Activated B cell treated with CpG ODN at 0.5 μM for 24 hours (primary cell): ENCODE results near the gene GNB1. TPM values are rescaled to one million over a fixed set of nuclear protein-coding genes. Genes with fewer than 3 reads are reported as not detected.
A peak's percentile ranks its signal among the peaks of the same experiment; 100 is the strongest.

ENCODE experiments used
- ATAC-seq: fragments of 200-7000 bp; cut with Tn5 transposase; one replicate; pipeline ENCODE4 v1.10.0; 2021; ENCODE audit warnings: low read depth, mild to moderate bottlenecking, moderate library complexity
- CTCF ChIA-PET: fragments of 350-600 bp; sonication (Branson Sonifier 250); formaldehyde crosslinking; loops from one replicate; lab custom pipeline; 2021; ENCODE audit warnings: antibody characterized with exemption; lab: Charles Lee
- POLR2A ChIA-PET: fragments of 350-600 bp; sonication (Branson Sonifier 250); formaldehyde crosslinking; loops from one replicate; lab custom pipeline; 2021; ENCODE audit warnings: antibody characterized with exemption; lab: Charles Lee
- DNase-seq: peaks from one replicate; pipeline ENCODE4 v3.0.0; 2022
- H3K27ac Mint-ChIP-seq: one replicate; pipeline ENCODE4 v1.8.0; 2020; ENCODE audit warnings: mixed read lengths
- H3K27me3 Mint-ChIP-seq: one replicate; pipeline ENCODE4 v1.8.0; 2021; ENCODE audit warnings: mixed read lengths
- H3K36me3 Mint-ChIP-seq: one replicate; pipeline ENCODE4 v1.8.0; 2021; ENCODE audit warnings: low read depth, mixed read lengths
- H3K4me1 Mint-ChIP-seq: one replicate; pipeline ENCODE4 v1.8.0; 2021; ENCODE audit warnings: mixed read lengths
- H3K4me3 Mint-ChIP-seq: one replicate; pipeline ENCODE4 v1.8.0; 2020; ENCODE audit warnings: mild to moderate bottlenecking, mixed read lengths
- H3K9me3 Mint-ChIP-seq: one replicate; pipeline ENCODE4 v1.8.0; 2020; ENCODE audit warnings: mixed read lengths
- intact Hi-C: fragments of 100-400 bp; cut with micrococcal nuclease; formaldehyde crosslinking; loops from one replicate; pipeline ENCODE4 v1.15.1; 2024
- total RNA-seq: library from RNA; stranded (reverse); gene quantifications from 2 replicates; pipeline ENCODE4 v1.2.3, GENCODE V29; 2022
- TF ChIP-seq, protein P1 (sequence below): fragments of 200-600 bp; IDR thresholded peaks from one replicate; pipeline ENCODE4 v1.8.0; 2022; ENCODE audit warnings: antibody characterized with exemption, mild to moderate bottlenecking

GNB1 gene
- total RNA-seq, 1 donor from 2014 or later = 302 TPM

- TF ChIP-seq, protein P1, sequence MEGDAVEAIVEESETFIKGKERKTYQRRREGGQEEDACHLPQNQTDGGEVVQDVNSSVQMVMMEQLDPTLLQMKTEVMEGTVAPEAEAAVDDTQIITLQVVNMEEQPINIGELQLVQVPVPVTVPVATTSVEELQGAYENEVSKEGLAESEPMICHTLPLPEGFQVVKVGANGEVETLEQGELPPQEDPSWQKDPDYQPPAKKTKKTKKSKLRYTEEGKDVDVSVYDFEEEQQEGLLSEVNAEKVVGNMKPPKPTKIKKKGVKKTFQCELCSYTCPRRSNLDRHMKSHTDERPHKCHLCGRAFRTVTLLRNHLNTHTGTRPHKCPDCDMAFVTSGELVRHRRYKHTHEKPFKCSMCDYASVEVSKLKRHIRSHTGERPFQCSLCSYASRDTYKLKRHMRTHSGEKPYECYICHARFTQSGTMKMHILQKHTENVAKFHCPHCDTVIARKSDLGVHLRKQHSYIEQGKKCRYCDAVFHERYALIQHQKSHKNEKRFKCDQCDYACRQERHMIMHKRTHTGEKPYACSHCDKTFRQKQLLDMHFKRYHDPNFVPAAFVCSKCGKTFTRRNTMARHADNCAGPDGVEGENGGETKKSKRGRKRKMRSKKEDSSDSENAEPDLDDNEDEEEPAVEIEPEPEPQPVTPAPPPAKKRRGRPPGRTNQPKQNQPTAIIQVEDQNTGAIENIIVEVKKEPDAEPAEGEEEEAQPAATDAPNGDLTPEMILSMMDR = no peak
- Mint-ChIP-seq H3K27ac (peak overlapping the region; percentile 81), H3K4me1 (peaks cover 48% of the 10 kb centered on the region), H3K4me3 (peak overlapping the region; percentile 24), H3K36me3 (peaks cover 43% of the 10 kb centered on the region), H3K27me3 (no peaks in the 10 kb centered on the region), H3K9me3 (no peaks in the 10 kb centered on the region)
- POLR2A ChIA-PET = interaction anchor here (0.9 kb wide), 1 partner anchor 86 kb away, joined by 3 read pairs; no protein-coding TSS in a partner anchor
- intact Hi-C loops = no loop called here
- DNase-seq = no peak
- ATAC-seq = no peak
- CTCF ChIA-PET = no interaction called here
Measured at GRCh38 chr1:1783320-1783719, 107.6 kb downstream of the GNB1 start.

- ChIA-PET POLR2A (interaction anchor here (0.6 to 1.1 kb wide), 5 partner anchors 36 to 120 kb away, joined by 3 to 4 read pairs (median 3); no protein-coding TSS in a partner anchor), CTCF (no interaction called here)
- H3K4me3 Mint-ChIP-seq = peak overlapping the region; percentile 25
- no peak for ATAC-seq
- DNase-seq = peak; percentile 38
- TF ChIP-seq, protein P1 = no peak
- H3K27me3 Mint-ChIP-seq = no peaks in the 10 kb centered on the region
- intact Hi-C loops = no loop called here
- H3K27ac Mint-ChIP-seq = peak overlapping the region; percentile 81
- H3K4me1 Mint-ChIP-seq = peaks cover 48% of the 10 kb centered on the region
- peaks cover 36% of the 10 kb centered on the region for H3K36me3 Mint-ChIP-seq
- no peaks in the 10 kb centered on the region for H3K9me3 Mint-ChIP-seq
Measured at GRCh38 chr1:1782399-1783221, 108.3 kb downstream of the GNB1 start.

DNA sequence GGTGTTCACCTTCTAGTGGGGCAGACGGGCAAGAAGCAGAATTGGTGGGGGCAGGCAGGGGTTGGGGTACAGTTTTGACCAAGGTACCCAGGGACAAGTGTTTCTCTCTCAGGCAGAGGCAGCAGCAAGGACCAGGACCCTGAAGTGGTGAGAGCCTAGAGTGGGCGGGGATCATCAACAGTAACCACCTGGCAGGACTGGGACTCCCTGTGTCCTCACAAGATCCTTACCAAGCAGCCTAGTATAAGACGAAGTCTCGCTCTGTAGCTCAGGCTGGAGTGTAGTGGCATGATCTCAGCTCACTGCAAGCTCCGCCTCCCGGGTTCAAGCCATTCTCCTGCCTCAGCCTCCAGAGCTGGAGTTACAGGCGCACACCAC, 109.4 kb downstream of the GNB1 start:
- Mint-ChIP-seq H3K27me3 (no peaks in the 10 kb centered on the region), H3K36me3 (peaks cover 25% of the 10 kb centered on the region), H3K4me1 (peaks cover 59% of the 10 kb centered on the region), H3K4me3 (peak overlapping the region; percentile 50), H3K27ac (peak overlapping the region; percentile 95), H3K9me3 (no peaks in the 10 kb centered on the region)
- TF ChIP-seq, protein P1 = no peak
- ChIA-PET CTCF (no interaction called here), POLR2A (no interaction called here)
- ATAC-seq (no peak), DNase-seq (no peak)
- intact Hi-C loops = no loop called here

- Mint-ChIP-seq H3K36me3 (peaks cover 22% of the 10 kb centered on the region), H3K27me3 (no peaks in the 10 kb centered on the region), H3K4me3 (peak overlapping the region; percentile 79), H3K4me1 (peaks cover 65% of the 10 kb centered on the region), H3K9me3 (no peaks in the 10 kb centered on the region), H3K27ac (peak overlapping the region; percentile 95)
- no peak for DNase-seq
- intact Hi-C loops = loop anchor here (1.0 kb wide), 1 partner anchor 88 kb away; no protein-coding TSS in a partner anchor
- POLR2A ChIA-PET = interaction anchor here (0.6 to 2.4 kb wide), 16 partner anchors 10 to 406 kb away, joined by 3 to 29 read pairs (median 6); partner anchors contain the start of genes AURKAIP1, CDK11A and MIB2
- no peak for ATAC-seq
- CTCF ChIA-PET = interaction anchor here (1.0 to 2.8 kb wide), 3 partner anchors 8 to 128 kb away, joined by 4 to 17 read pairs (median 5); no protein-coding TSS in a partner anchor
- TF ChIP-seq, protein P1 = no peak
Measured at GRCh38 chr1:1780598-1781525, 110.0 kb downstream of the GNB1 start.
